IMR-90 (cell line): ENCODE results near the gene MACROD1. TPM values are rescaled to one million over a fixed set of nuclear protein-coding genes. Genes with fewer than 3 reads are reported as not detected.
A peak's percentile ranks its signal among the peaks of the same experiment; 100 is the strongest.

Source experiments
- ATAC-seq: fragments of 200-7000 bp; cut with Tn5 transposase; 2 replicates; pipeline ENCODE4 v1.9.1; 2020; ENCODE audit warnings: low read depth, mild to moderate bottlenecking, moderate library complexity
- BruUV-seq: library from RNA; stranded (reverse); fragments of 400-500 nt; replicated peaks from 2 replicates; lab custom pipeline; 2021; lab: Mats Ljungman, UMichigan
- CTCF ChIA-PET: fragments of 300-600 bp; formaldehyde crosslinking; extraction: SDS; loops from one replicate; lab custom pipeline; 2021; ENCODE audit warnings: antibody characterized with exemption; lab: Yijun Ruan, JAX
- POLR2A ChIA-PET: fragments of 300-600 bp; sonication (Branson Sonifier 250); formaldehyde crosslinking; loops from one replicate; lab custom pipeline; 2022; ENCODE audit warnings: antibody characterized with exemption; ENCODE audit not compliant: unreplicated experiment; lab: Charles Lee
- DNase-seq: peaks from one replicate; pipeline ENCODE4 v3.0.0; 2013
- H2AFZ ChIP-seq: replicated peaks from 2 replicates; pipeline ENCODE3; 2013; ENCODE audit warnings: low read length, mild to moderate bottlenecking; ENCODE audit not compliant: poor library complexity
- H2AK5ac ChIP-seq: 2 replicates; pipeline ENCODE4 v1.6.1; 2013; ENCODE audit warnings: low read depth, low read length, inconsistent platforms
- H2AK9ac ChIP-seq: replicated peaks from 2 replicates; pipeline ENCODE3; 2013; ENCODE audit warnings: mild to moderate bottlenecking, low read depth, low read length, moderate library complexity; ENCODE audit not compliant: poor library complexity
- H2BK120ac ChIP-seq: 2 replicates; pipeline ENCODE4 v1.6.1; 2013; ENCODE audit warnings: low read depth, low read length, inconsistent platforms
- H2BK15ac ChIP-seq: 3 replicates; pipeline ENCODE4 v1.6.1; 2013; ENCODE audit warnings: low read depth, low read length, inconsistent platforms
- H2BK20ac ChIP-seq: 2 replicates; pipeline ENCODE4 v1.6.1; 2013; ENCODE audit warnings: low read depth, mild to moderate bottlenecking, inconsistent platforms, low read length, moderate library complexity
- H2BK5ac ChIP-seq: 2 replicates; pipeline ENCODE4 v1.6.1; 2013; ENCODE audit warnings: mild to moderate bottlenecking, low read depth, low read length, inconsistent platforms; ENCODE audit not compliant: poor library complexity, severe bottlenecking
- H3K14ac ChIP-seq: replicated peaks from 2 replicates; pipeline ENCODE4 v1.6.1; 2013; ENCODE audit warnings: low read depth, low read length, inconsistent platforms
- H3K18ac ChIP-seq: 2 replicates; pipeline ENCODE4 v1.6.1; 2013; ENCODE audit warnings: low read depth, low read length, control low read depth
- H3K23ac ChIP-seq: 2 replicates; pipeline ENCODE4 v1.6.1; 2013; ENCODE audit warnings: low read depth, low read length, inconsistent platforms
- H3K27ac ChIP-seq: 2 replicates; pipeline ENCODE4 v1.5.1; 2013; ENCODE audit warnings: mild to moderate bottlenecking, control low read depth, low read length; ENCODE audit not compliant: insufficient read depth
- H3K27me3 ChIP-seq: 2 replicates; pipeline ENCODE4 v1.6.1; 2013; ENCODE audit warnings: low read length; ENCODE audit not compliant: control insufficient read depth, insufficient read depth
- H3K36me3 ChIP-seq: 2 replicates; pipeline ENCODE4 v1.6.1; 2013; ENCODE audit warnings: low read length, mixed read lengths; ENCODE audit not compliant: control insufficient read depth, insufficient read depth
- H3K4ac ChIP-seq: 2 replicates; pipeline ENCODE4 v1.6.1; 2013; ENCODE audit warnings: low read depth, low read length, inconsistent platforms
- H3K4me1 ChIP-seq: 2 replicates; pipeline ENCODE4 v1.6.1; 2013; ENCODE audit warnings: low read length, mixed read lengths; ENCODE audit not compliant: control insufficient read depth, insufficient read depth
- H3K4me2 ChIP-seq: 2 replicates; pipeline ENCODE4 v1.6.1; 2013; ENCODE audit warnings: low read depth, mild to moderate bottlenecking, control low read depth, low read length, moderate library complexity
- H3K4me3 ChIP-seq: 2 replicates; pipeline ENCODE4 v1.5.1; 2013; ENCODE audit warnings: low read depth, mild to moderate bottlenecking, control low read depth, low read length, moderate library complexity; ENCODE audit not compliant: insufficient read depth
- H3K56ac ChIP-seq: 2 replicates; pipeline ENCODE4 v1.6.1; 2013; ENCODE audit warnings: low read length, inconsistent platforms; ENCODE audit not compliant: insufficient read depth; ENCODE audit errors: extremely low read depth
- H3K79me1 ChIP-seq, 2 experiments: 2 replicates each; pipeline ENCODE4 v1.6.1; 2013; ENCODE audit warnings: low read length in 2 of 2, inconsistent platforms in 1 of 2, low read depth in 1 of 2
- H3K9ac ChIP-seq: 2 replicates; pipeline ENCODE4 v1.6.1; 2013; ENCODE audit warnings: low read depth, low read length, control low read depth
- H3K9me1 ChIP-seq: 2 replicates; pipeline ENCODE4 v1.6.1; 2013; ENCODE audit warnings: low read length, inconsistent platforms; ENCODE audit not compliant: insufficient read depth
- H3K9me3 ChIP-seq: 2 replicates; pipeline ENCODE4 v1.6.1; 2013; ENCODE audit warnings: low read length; ENCODE audit not compliant: control insufficient read depth, insufficient read depth
- H4K20me1 ChIP-seq: 2 replicates; pipeline ENCODE4 v1.6.1; 2013; ENCODE audit warnings: low read length, inconsistent platforms; ENCODE audit not compliant: insufficient read depth
- H4K5ac ChIP-seq: 2 replicates; pipeline ENCODE4 v1.6.1; 2013; ENCODE audit warnings: mild to moderate bottlenecking, low read depth, low read length, control low read depth
- H4K8ac ChIP-seq, 2 experiments: 2 replicates each; pipeline ENCODE4 v1.6.1; 2013; ENCODE audit warnings: low read depth in 2 of 2, low read length in 2 of 2, control low read depth in 1 of 2, inconsistent platforms in 1 of 2
- H4K91ac ChIP-seq: 2 replicates; pipeline ENCODE4 v1.6.1; 2013; ENCODE audit warnings: low read depth, low read length, inconsistent platforms; ENCODE audit not compliant: insufficient read depth
- BHLHE40 ChIP-seq: fragments of 150-350 bp; IDR thresholded peaks from 2 replicates; pipeline ENCODE4 v1.6.1; 2016; ENCODE audit warnings: mild to moderate bottlenecking, low read depth, low read length
- CEBPB ChIP-seq: IDR thresholded peaks from 2 replicates; pipeline ENCODE4 v1.6.1; 2012; ENCODE audit warnings: low read depth, low read length, improper control_type of control experiment
- CHD1 ChIP-seq: IDR thresholded peaks from 2 replicates; pipeline ENCODE4 v1.6.1; 2012; ENCODE audit warnings: low read depth, low read length, improper control_type of control experiment
- FOS ChIP-seq: fragments of 150-350 bp; IDR thresholded peaks from 2 replicates; pipeline ENCODE4 v1.6.1; 2016; ENCODE audit warnings: low read depth, low read length
- MAFK ChIP-seq: IDR thresholded peaks from 2 replicates; pipeline ENCODE4 v1.6.1; 2012; ENCODE audit warnings: low read depth, low read length, improper control_type of control experiment
- MAZ ChIP-seq: IDR thresholded peaks from 2 replicates; pipeline ENCODE4 v1.6.1; 2012; ENCODE audit warnings: low read depth, mild to moderate bottlenecking, low read length, improper control_type of control experiment, moderate library complexity, borderline replicate concordance
- MXI1 ChIP-seq: IDR thresholded peaks from 2 replicates; pipeline ENCODE4 v1.6.1; 2012; ENCODE audit warnings: low read depth, mild to moderate bottlenecking, low read length, moderate library complexity, borderline replicate concordance
- NFE2L2 ChIP-seq: fragments of 150-350 bp; IDR thresholded peaks from 2 replicates; pipeline ENCODE4 v1.6.1; 2016; ENCODE audit warnings: low read depth, mild to moderate bottlenecking, low read length
- RAD21 ChIP-seq: IDR thresholded peaks from 2 replicates; pipeline ENCODE4 v1.6.1; 2012; ENCODE audit warnings: low read length, improper control_type of control experiment
- RCOR1 ChIP-seq: IDR thresholded peaks from 2 replicates; pipeline ENCODE4 v1.6.1; 2012; ENCODE audit warnings: mild to moderate bottlenecking, low read length, improper control_type of control experiment; ENCODE audit not compliant: insufficient replicate concordance
- RFX5 ChIP-seq: IDR thresholded peaks from 2 replicates; pipeline ENCODE4 v1.8.0; 2012; ENCODE audit warnings: low read depth, mild to moderate bottlenecking, low read length, moderate library complexity
- SMC3 ChIP-seq: fragments of 150-350 bp; IDR thresholded peaks from 2 replicates; pipeline ENCODE4 v1.6.1; 2016; ENCODE audit warnings: low read depth, mild to moderate bottlenecking, antibody characterized with exemption, low read length, moderate library complexity
- WGBS, 2 experiments: methylation state at CpG; one replicate each; pipeline versions ENCODE4 v1.1.5 to v1.1.7; 2013; ENCODE audit warnings: missing lambda C conversion rate in 2 of 2; ENCODE audit not compliant: insufficient read length in 1 of 2; ENCODE audit errors: extremely low coverage in 2 of 2; 5-methylcytosine and 5-hydroxymethylcytosine counted together
- dilution Hi-C: fragments of 300-500 bp; cut with HindIII; formaldehyde crosslinking; loops from one replicate; pipeline ENCODE4 v1.14.3; 2018; ENCODE audit warnings: low sequenced_read_pairs; ENCODE audit not compliant: unreplicated experiment
- in situ Hi-C: fragments of 300-500 bp; cut with MboI; formaldehyde crosslinking; loops from 3 replicates; pipeline ENCODE4 v1.14.3; 2019; ENCODE audit warnings: low sequenced_read_pairs, inconsistent platforms, mixed read lengths
- intact Hi-C: fragments of 100-400 bp; cut with micrococcal nuclease; formaldehyde crosslinking; loops from 2 replicates; pipeline ENCODE4 v1.10.0; 2022
- polyA plus RNA-seq, 3 experiments: library from polyadenylated mRNA; depleted of rRNA; stranded (reverse); fragments of >200 nt; gene quantifications; 2 replicates each; pipeline ENCODE4 v1.2.3, GENCODE V29; 2012; ENCODE audit warnings: low replicate concordance in 1 of 3
- total RNA-seq: library from RNA; depleted of rRNA; stranded (reverse); fragments of >200 nt; gene quantifications from 2 replicates; pipeline ENCODE4 v1.2.3, GENCODE V29; 2012
- TF ChIP-seq, protein P1 (sequence below): fragments of 150-350 bp; IDR thresholded peaks from 2 replicates; pipeline ENCODE4 v1.6.1; 2017; ENCODE audit warnings: mild to moderate bottlenecking, antibody characterized with exemption, low read length, low read depth
- TF ChIP-seq, protein P2 (sequence below): fragments of 150-350 bp; IDR thresholded peaks from 2 replicates; pipeline ENCODE4 v1.6.1; 2016; ENCODE audit warnings: low read depth, mild to moderate bottlenecking, low read length, moderate library complexity, borderline replicate concordance
- TF ChIP-seq, protein P3 (sequence below): conservative IDR thresholded peaks from 2 replicates; pipeline ENCODE4 v1.5.1; 2012; ENCODE audit warnings: mild to moderate bottlenecking, low read depth, low read length, improper control_type of control experiment

MACROD1 gene
- total and polyA plus RNA-seq, 2 of the 4 experiments (the other 2 are of a cell fraction) = 2.5 to 9.3 TPM

DNA sequence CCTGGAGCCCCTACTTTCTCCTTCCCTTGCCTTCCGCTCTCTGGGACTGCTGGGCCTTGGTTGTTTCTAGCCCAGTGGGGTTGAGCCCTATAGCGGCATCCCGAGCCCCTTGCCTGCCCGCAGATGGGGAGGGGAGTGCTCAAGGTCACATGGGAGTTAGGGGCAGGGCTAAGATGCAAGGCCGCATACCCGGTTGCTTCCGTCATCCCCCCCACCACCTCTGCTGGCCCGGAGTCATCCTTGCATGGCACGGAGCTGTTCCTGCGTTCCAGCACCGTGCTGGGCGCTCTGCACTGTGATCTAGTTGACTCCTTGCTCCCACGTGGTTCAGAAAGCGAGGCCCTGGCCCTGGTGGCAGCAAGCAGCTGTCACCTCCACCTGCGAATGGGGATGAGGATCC, 112.2 kb downstream of the MACROD1 start:
- Histone ChIP-seq H3K79me1 (no peaks in the 10 kb centered on the region), H3K56ac (no peak overlapping the region), H3K14ac (no peak overlapping the region; the same call in 1 of the 2 replicates), H4K20me1 (0 out of 2 replicates have a peak, but pooled peaks cover 5% of the 10 kb centered on the region), H3K18ac (no peak overlapping the region), H3K4me3 (no peak overlapping the region), H2AK5ac (no peak overlapping the region), H3K9me1 (no peaks in the 10 kb centered on the region), H4K91ac (no peak overlapping the region), H2BK15ac (no peak overlapping the region), H3K36me3 (no peaks in the 10 kb centered on the region), H3K9me3 (no peaks in the 10 kb centered on the region), H4K5ac (no peak overlapping the region), H2AFZ (no peak overlapping the region), H2BK20ac (no peak overlapping the region), H2BK5ac (no peak overlapping the region), H3K4me2 (no peak overlapping the region), H4K8ac (no peak overlapping the region), H2BK120ac (no peak overlapping the region), H3K4ac (no peak overlapping the region), H3K27ac (no peak overlapping the region), H3K23ac (no peak overlapping the region), H3K4me1 (peaks cover 2% of the 10 kb centered on the region; the same call in 1 of the 2 replicates), H3K9ac (no peak overlapping the region), H3K27me3 (no peaks in the 10 kb centered on the region), H2AK9ac (no peak overlapping the region)
- DNase-seq = peak; percentile 2
- WGBS, 2 experiments = 60% methylated on average over 8 of the region's 15 CpGs; no CpG with 5 or more reads in 1 of the 2 experiments
- no peak for ATAC-seq
- TF ChIP-seq CHD1 = no peak
- no peak for TF ChIP-seq FOS
- TF ChIP-seq BHLHE40 = no peak
- no peak for TF ChIP-seq SMC3
- TF ChIP-seq, protein P1, sequence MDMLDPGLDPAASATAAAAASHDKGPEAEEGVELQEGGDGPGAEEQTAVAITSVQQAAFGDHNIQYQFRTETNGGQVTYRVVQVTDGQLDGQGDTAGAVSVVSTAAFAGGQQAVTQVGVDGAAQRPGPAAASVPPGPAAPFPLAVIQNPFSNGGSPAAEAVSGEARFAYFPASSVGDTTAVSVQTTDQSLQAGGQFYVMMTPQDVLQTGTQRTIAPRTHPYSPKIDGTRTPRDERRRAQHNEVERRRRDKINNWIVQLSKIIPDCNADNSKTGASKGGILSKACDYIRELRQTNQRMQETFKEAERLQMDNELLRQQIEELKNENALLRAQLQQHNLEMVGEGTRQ = no peak
- TF ChIP-seq RCOR1 = no peak
- TF ChIP-seq NFE2L2 = no peak
- TF ChIP-seq, protein P2, sequence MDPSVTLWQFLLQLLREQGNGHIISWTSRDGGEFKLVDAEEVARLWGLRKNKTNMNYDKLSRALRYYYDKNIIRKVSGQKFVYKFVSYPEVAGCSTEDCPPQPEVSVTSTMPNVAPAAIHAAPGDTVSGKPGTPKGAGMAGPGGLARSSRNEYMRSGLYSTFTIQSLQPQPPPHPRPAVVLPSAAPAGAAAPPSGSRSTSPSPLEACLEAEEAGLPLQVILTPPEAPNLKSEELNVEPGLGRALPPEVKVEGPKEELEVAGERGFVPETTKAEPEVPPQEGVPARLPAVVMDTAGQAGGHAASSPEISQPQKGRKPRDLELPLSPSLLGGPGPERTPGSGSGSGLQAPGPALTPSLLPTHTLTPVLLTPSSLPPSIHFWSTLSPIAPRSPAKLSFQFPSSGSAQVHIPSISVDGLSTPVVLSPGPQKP = no peak
- no peak for TF ChIP-seq CEBPB
- TF ChIP-seq MXI1 = no peak
- no peak for TF ChIP-seq RAD21
- no peak for TF ChIP-seq MAZ
- TF ChIP-seq RFX5 = no peak
- TF ChIP-seq, protein P3, sequence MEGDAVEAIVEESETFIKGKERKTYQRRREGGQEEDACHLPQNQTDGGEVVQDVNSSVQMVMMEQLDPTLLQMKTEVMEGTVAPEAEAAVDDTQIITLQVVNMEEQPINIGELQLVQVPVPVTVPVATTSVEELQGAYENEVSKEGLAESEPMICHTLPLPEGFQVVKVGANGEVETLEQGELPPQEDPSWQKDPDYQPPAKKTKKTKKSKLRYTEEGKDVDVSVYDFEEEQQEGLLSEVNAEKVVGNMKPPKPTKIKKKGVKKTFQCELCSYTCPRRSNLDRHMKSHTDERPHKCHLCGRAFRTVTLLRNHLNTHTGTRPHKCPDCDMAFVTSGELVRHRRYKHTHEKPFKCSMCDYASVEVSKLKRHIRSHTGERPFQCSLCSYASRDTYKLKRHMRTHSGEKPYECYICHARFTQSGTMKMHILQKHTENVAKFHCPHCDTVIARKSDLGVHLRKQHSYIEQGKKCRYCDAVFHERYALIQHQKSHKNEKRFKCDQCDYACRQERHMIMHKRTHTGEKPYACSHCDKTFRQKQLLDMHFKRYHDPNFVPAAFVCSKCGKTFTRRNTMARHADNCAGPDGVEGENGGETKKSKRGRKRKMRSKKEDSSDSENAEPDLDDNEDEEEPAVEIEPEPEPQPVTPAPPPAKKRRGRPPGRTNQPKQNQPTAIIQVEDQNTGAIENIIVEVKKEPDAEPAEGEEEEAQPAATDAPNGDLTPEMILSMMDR = no peak
- TF ChIP-seq MAFK = no peak
- CTCF ChIA-PET = no interaction called here
- BruUV-seq = no TSS peak
- dilution Hi-C loops (no loop called here), intact Hi-C loops (no loop called here), in situ Hi-C loops (no loop called here)
- POLR2A ChIA-PET = no interaction called here
